Transverse colon (tissue), 4 donors: ENCODE data around the gene MS4A2. TPM values are rescaled to one million over a fixed set of nuclear protein-coding genes. Genes with fewer than 3 reads are reported as not detected.

ENCODE experiments used
- DNase-seq: peaks from one replicate; pipeline ENCODE4 v3.0.0-alpha.2; 2019
- H3K27ac ChIP-seq, 4 donors: fragments of 200-600 bp; sonication (generic); 2 replicates each; pipeline ENCODE4 v1.5.1; 2016 to 2018; ENCODE audit warnings: inconsistent platforms in 4 of 4
- H3K27me3 ChIP-seq: fragments of 200-600 bp; sonication (generic); 2 replicates; pipeline ENCODE4 v1.5.1; 2017; ENCODE audit warnings: inconsistent platforms
- H3K36me3 ChIP-seq, 4 donors: fragments of 200-600 bp; sonication (generic); 2 replicates each; pipeline ENCODE4 v1.5.1; 2017 to 2019; ENCODE audit warnings: inconsistent platforms in 4 of 4
- H3K4me1 ChIP-seq, 4 donors: fragments of 200-600 bp; sonication (generic); 2 replicates each; pipeline ENCODE4 v1.5.1; 2017 to 2020; ENCODE audit warnings: inconsistent platforms in 4 of 4
- H3K4me3 ChIP-seq, 4 donors: fragments of 200-600 bp; sonication (generic); 1 replicate in 1 of 4; 2 replicates in 3 of 4; pipeline versions ENCODE4 v1.5.1 to v1.6.1; 2017 to 2019; ENCODE audit warnings: inconsistent platforms in 4 of 4
- H3K9me3 ChIP-seq, 2 donors: fragments of 200-600 bp; sonication (generic); 2 replicates each; pipeline ENCODE4 v1.5.1; 2017 to 2019; ENCODE audit warnings: inconsistent platforms in 2 of 2
- CTCF ChIP-seq, 5 experiments: fragments of 200-600 bp in 3 of 5; fragments of 450-650 bp in 2 of 5; sonication (generic) in 3 of 5; IDR thresholded peaks; 1 replicate in 2 of 5; 2 replicates in 3 of 5; pipeline ENCODE4 v1.5.1; 2016 to 2017; ENCODE audit warnings: antibody characterized with exemption in 5 of 5, inconsistent platforms in 3 of 5, mild to moderate bottlenecking in 2 of 5, moderate library complexity in 1 of 5
- EP300 ChIP-seq: sonication (generic); formaldehyde crosslinking; IDR thresholded peaks from one replicate; pipeline ENCODE4 v1.6.1; 2017; ENCODE audit warnings: antibody characterized with exemption, low read depth
- POLR2A ChIP-seq: fragments of 450-650 bp; IDR thresholded peaks from one replicate; pipeline ENCODE4 v1.6.1; 2016; ENCODE audit warnings: antibody characterized with exemption, mild to moderate bottlenecking, moderate library complexity
- POLR2AphosphoS5 ChIP-seq, 3 donors: sonication (generic); formaldehyde crosslinking; IDR thresholded peaks; one replicate each; pipeline ENCODE4 v1.6.1; 2016; ENCODE audit warnings: antibody characterized with exemption in 3 of 3
- whole genome bisulfite sequencing, 2 donors: methylation state at CpG; one replicate each; pipeline ENCODE4 v1.1.5; 2018; ENCODE audit warnings: low coverage in 1 of 2; 5-methylcytosine and 5-hydroxymethylcytosine counted together
- in situ Hi-C, 4 donors: fragments of 200-750 bp; cut with MboI; loops; one replicate each; pipeline versions ENCODE4 v1.15.0 to v1.15.1; 2017; ENCODE audit warnings: low sequenced_read_pairs in 3 of 4, low pct_ligation_motif_present in 1 of 4, low pct_unique_long_range_greater_than_20kb in 1 of 4
- intact Hi-C: fragments of 100-400 bp; cut with DNase I; formaldehyde crosslinking; loops from one replicate; pipeline ENCODE4 v1.15.1; 2023; ENCODE audit warnings: low total_unique reads
- total RNA-seq, 4 donors: library from RNA; depleted of rRNA; stranded (reverse); fragments of >200 nt; gene quantifications; one replicate each; pipeline ENCODE4 v1.1.0, GENCODE V29; 2016

MS4A2 gene
- total RNA-seq, 4 donors from 2014 or later, result 0.14 to 2.2 TPM; not detected in 2

- no peak for TF ChIP-seq EP300
- no peak for TF ChIP-seq CTCF (IDR thresholded peaks at IDR 0.05)
- no peak for TF ChIP-seq POLR2AphosphoS5 (IDR thresholded peaks at IDR 0.05)
- no peak for TF ChIP-seq POLR2A
- no peaks in the 10 kb centered on the region for H3K36me3 ChIP-seq
- H3K4me3 ChIP-seq, result no peak overlapping the region
- H3K27me3 ChIP-seq, result no peaks in the 10 kb centered on the region
- peaks cover 0 to 24% (median 0%) of the 10 kb centered on the region in 4 donors for H3K4me1 ChIP-seq
- no peak overlapping the region for H3K27ac ChIP-seq
- WGBS, 2 donors, result 42 to 57% methylated on average over 2 to 3 of the region's 3 CpGs
- DNase-seq, result no peak
- intact Hi-C loops (no loop called here), in situ Hi-C loops (loop anchor here in 3 of 4 donors (5.0 to 25.0 kb wide), 3 partner anchors 295 to 310 kb away; partner anchors contain the start of gene CBLIF (in 1 of the 3))
- H3K9me3 ChIP-seq, result no peaks in the 10 kb centered on the region
These were observed 43.4 kb downstream of the MS4A2 start for GRCh38 chr11:60131912-60132311.

DNA sequence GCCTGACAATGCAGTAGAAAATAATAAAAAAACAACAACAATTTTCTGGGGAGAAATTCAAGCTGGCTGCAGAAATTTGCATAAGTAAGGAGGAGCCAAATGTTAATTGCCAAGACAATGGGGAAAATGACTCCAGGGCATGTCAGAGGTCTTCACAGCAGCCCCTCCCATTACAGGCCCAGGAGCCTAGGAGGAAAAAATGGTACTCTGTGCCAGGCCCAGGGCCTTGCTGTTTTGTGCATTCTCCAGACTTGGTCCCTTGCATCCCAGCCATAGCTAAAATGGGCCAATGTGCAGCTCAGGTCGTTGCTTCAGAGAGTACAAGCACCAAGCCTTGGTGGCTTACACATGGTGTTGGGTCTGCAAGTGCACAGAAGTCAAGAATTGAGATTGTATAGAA, 45.5 kb downstream of the MS4A2 start:
- Histone ChIP-seq H3K9me3 (no peaks in the 10 kb centered on the region), H3K4me3 (no peak overlapping the region), H3K27me3 (no peaks in the 10 kb centered on the region), H3K4me1 (peaks cover 0 to 14% (median 0%) of the 10 kb centered on the region in 4 donors), H3K36me3 (no peaks in the 10 kb centered on the region), H3K27ac (no peak overlapping the region)
- in situ Hi-C loops (loop anchor here in 3 of 4 donors (5.0 to 25.0 kb wide), 3 partner anchors 297 to 312 kb away; partner anchors contain the start of gene CBLIF (in 1 of the 3)), intact Hi-C loops (no loop called here)
- WGBS, 2 donors, result 36% methylated on average over 1 of the region's 1 CpG; no CpG with 5 or more reads in 1 of the 2 donors
- DNase-seq, result no peak
- TF ChIP-seq POLR2AphosphoS5 (IDR thresholded peaks at IDR 0.05) (no peak), EP300 (no peak), CTCF (IDR thresholded peaks at IDR 0.05) (no peak), POLR2A (no peak)

DNA sequence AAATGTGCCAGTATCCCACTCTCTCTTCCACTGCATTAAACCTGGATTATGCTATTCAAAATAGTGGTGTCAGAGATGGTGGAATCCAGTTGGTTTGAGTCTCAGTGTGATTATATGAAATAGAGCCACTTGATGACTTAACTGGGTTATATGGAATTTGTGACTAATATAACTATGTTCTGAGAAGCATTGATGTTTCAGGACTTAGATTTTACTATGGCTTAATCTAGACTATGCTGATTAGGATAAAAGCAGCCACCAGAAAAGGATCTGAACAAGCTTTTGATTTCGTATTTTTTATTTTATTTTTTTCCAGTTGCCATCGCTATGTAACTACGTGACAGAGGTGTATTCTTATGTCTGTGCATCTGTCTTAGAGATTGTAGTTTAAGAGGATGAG, 55.3 kb downstream of the MS4A2 start:
- Histone ChIP-seq H3K9me3 (no peaks in the 10 kb centered on the region), H3K27ac (no peak overlapping the region), H3K4me3 (no peak overlapping the region), H3K36me3 (no peaks in the 10 kb centered on the region), H3K27me3 (no peaks in the 10 kb centered on the region), H3K4me1 (no peaks in the 10 kb centered on the region)
- DNase-seq, result no peak
- intact Hi-C loops, result no loop called here
- TF ChIP-seq POLR2A (no peak), CTCF (IDR thresholded peaks at IDR 0.05) (no peak), POLR2AphosphoS5 (IDR thresholded peaks at IDR 0.05) (no peak), EP300 (no peak)
- 85 to 90% methylated on average over 3 of the region's 3 CpGs for WGBS, 2 donors
- in situ Hi-C loops, result loop anchor here in 1 of 4 donors (25.0 kb wide), 1 partner anchor 306 kb away; the partner anchor contains the start of gene CBLIF

DNA sequence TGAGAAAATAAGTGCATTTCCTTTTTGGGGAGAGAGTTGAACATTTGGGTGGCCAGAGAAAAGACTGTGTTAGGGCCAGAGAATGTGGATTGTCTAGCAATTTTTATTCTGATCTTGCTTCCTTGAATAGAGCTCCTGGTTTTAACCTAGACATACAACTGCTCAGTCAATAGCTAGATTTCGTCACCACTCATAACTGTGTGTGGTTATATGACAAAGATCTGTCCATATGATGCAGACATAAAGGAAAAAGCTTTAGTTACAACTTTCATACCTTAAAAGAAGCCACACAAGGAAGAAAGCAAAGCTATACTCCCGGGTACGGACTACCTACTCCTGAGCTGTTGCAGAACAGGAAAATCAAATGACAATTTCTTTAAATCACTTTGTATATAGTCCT, 57.2 kb downstream of the MS4A2 start:
- intact Hi-C loops, result no loop called here
- Histone ChIP-seq H3K27me3 (no peaks in the 10 kb centered on the region), H3K36me3 (no peaks in the 10 kb centered on the region), H3K4me3 (no peak overlapping the region), H3K9me3 (no peaks in the 10 kb centered on the region), H3K4me1 (no peaks in the 10 kb centered on the region), H3K27ac (no peak overlapping the region)
- in situ Hi-C loops, result loop anchor here in 1 of 4 donors (25.0 kb wide), 1 partner anchor 308 kb away; the partner anchor contains the start of gene CBLIF
- 79 to 80% methylated on average over 2 to 3 of the region's 3 CpGs for WGBS, 2 donors
- no peak for DNase-seq
- TF ChIP-seq CTCF (IDR thresholded peaks at IDR 0.05) (no peak), EP300 (no peak), POLR2AphosphoS5 (IDR thresholded peaks at IDR 0.05) (no peak), POLR2A (no peak)

Other genes with a start within 250 kb of the MS4A2 start
- gene CBLIF, start 243.2 kb upstream of the MS4A2 start, total RNA-seq, result not detected
- not detected for gene TCN1, start 222.2 kb upstream of the MS4A2 start, total RNA-seq
- gene OOSP3, start 209.9 kb upstream of the MS4A2 start, total RNA-seq, result not detected
- gene OOSP1, start 150.2 kb upstream of the MS4A2 start, total RNA-seq, result not detected
- gene OOSP4A, start 124.6 kb upstream of the MS4A2 start, total RNA-seq, result not detected
- gene OOSP4B, start 71.5 kb upstream of the MS4A2 start, total RNA-seq, result not detected
- gene OOSP2, start 48.3 kb upstream of the MS4A2 start, total RNA-seq, result not detected
- gene MS4A3, start 32.0 kb upstream of the MS4A2 start, total RNA-seq, result not detected
- 10 to 100 TPM in 2 of 4 donors, 1 to 10 TPM in 1, under 1 TPM in 1; 0.75 to 54.3 (median 27.4) TPM for gene MS4A6A, start 94.4 kb downstream of the MS4A2 start, total RNA-seq
- gene MS4A4E, start 154.5 kb downstream of the MS4A2 start, total RNA-seq, result 10 to 100 TPM in 1 of 4 donors, 1 to 10 TPM in 2, under 1 TPM in 1; 0.96 to 50.1 (median 8.0) TPM
- 10 to 100 TPM in 3 of 4 donors, 1 to 10 TPM in 1; 7.6 to 23.8 (median 12.0) TPM for gene MS4A4A, start 192.0 kb downstream of the MS4A2 start, total RNA-seq
- not detected for gene MS4A6E, start 238.6 kb downstream of the MS4A2 start, total RNA-seq